ENCODE data around the gene MARK1.

DNA sequence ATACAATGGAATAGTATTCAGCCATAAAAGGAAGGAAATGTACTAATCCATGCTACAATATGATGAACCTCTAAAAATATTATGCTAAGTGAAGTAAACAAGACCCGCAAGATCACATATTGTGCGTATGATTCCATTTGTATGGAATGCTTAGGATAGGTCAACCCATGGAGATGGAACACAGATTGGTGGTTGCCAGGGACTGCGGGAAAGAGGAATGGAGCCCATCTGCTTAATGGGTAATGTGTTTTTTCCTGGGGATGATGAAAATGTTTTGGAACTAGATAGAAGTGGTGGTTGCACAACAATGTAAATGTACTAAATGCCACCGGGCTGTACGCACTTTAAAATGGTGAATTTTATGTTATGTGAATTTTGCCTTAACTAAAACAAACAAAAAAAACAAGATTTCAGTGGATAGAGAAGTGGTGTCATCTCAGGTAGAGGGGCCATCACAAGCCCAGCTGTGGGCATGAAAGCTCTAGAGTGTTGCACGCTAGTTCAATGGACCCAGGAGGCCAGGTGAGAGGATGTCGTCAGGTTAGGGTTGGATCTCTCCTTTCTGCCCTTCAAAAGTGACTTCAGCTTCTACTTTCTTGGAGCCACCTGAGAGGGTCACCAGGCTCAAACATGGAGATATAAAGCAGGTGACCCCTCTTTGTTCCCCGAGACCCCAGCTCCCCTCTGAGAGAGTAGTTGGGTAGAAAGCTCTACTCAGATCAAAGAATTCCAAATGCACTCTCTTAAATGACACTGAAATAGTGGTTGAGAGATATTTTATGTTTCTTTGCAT, 164.7 kb downstream of the MARK1 start:
- TF ChIP-seq, protein P1, sequence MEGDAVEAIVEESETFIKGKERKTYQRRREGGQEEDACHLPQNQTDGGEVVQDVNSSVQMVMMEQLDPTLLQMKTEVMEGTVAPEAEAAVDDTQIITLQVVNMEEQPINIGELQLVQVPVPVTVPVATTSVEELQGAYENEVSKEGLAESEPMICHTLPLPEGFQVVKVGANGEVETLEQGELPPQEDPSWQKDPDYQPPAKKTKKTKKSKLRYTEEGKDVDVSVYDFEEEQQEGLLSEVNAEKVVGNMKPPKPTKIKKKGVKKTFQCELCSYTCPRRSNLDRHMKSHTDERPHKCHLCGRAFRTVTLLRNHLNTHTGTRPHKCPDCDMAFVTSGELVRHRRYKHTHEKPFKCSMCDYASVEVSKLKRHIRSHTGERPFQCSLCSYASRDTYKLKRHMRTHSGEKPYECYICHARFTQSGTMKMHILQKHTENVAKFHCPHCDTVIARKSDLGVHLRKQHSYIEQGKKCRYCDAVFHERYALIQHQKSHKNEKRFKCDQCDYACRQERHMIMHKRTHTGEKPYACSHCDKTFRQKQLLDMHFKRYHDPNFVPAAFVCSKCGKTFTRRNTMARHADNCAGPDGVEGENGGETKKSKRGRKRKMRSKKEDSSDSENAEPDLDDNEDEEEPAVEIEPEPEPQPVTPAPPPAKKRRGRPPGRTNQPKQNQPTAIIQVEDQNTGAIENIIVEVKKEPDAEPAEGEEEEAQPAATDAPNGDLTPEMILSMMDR (IDR thresholded peaks at IDR 0.05 in 4 of 5, conservative IDR thresholded peaks at IDR 0.05 in 1 of 5) = no peak
- TF ChIP-seq POLR2A (IDR thresholded peaks at IDR 0.05) = no peak
